Stimulated activated CD8-positive, alpha-beta memory T cell treated with anti-CD3 and anti-CD28 coated beads, Interleukin-15, amount 100 ng/mL, for 24 hours (primary cell): ENCODE measurements around the gene GRP.
"Not testable (repeated sequence)": the region's sequence is repeated elsewhere in the genome, so short reads cannot be mapped to it uniquely, and the experiment has no call there.

ENCODE experiments used
- DNase-seq: peaks from one replicate; pipeline ENCODE4 v3.0.0-alpha.2; 2020; ENCODE audit warnings: low read depth

GRP gene

DNA sequence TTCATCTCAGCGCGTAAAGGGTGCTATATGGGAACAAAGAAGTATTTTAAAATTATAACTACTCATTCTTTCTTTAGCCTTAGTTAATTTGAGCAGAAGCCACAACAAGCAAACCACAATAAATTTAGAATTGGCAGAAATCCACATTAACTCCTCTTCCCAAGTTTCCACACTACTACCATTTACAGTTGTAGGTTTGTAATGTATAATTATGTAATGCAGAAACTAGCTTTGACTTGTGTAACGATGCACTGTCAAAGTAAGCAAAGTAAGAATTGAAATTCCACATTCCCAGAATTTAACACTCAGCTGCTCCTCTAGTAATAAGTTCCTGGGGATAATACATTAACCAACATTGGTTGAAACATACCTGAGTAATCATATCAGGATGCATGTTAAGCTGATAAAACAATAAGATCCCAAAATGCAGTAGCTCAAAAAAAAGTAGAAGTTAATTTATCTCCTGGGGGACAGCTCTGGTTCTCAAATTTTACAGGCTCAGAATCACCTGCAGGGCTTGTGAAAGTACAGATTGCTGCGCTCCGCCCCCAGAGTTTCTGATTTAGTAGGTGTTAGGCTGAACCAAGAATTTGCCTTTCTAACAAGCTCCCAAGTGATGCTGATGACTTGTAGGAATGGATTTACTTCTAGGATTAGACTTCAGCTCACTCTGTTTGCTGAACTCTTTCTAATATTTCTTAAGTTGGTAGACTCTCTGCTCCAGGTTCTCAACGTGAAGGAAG is 9.9 kb downstream of the GRP start:
- no peak for DNase-seq

DNA sequence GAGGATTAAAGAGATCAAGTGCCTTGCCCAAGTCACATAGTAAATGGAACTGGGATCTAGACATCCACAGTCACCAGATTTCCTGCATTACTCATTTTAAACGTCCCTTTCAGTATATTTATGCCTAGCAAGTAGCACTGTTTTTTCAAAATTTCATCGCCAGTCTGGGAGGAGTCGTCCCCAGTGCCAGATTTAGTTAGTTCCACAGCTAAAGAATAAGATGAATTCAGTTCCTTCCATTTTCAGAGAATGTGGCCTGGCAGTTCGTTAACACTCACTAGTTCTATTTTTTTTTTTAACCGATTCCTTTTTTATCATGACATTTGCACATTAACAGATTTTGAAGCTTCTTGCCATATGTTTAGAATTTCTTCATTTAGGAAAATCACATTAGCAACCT is 11.2 kb downstream of the GRP start:
- no peak for DNase-seq

DNA sequence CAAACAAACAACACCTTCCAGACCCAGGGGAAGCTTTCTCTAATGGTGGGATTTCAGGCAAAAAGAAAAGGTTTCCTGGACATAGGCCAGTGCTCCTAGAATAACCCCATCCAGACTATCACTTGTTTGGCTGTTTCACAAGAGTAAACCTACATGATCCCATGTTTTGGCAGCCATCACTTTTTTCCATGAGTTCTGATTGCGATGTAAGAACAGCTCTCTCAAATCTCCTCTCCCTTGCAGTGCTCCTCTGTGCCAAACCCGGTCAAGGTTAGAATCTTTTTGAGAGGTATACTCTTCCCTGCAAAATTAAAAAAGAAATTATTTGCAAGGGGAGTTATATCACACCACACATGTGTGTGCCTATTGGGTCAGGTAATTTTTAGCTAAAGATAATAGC is 11.9 kb downstream of the GRP start:
- DNase-seq: no peak

DNA sequence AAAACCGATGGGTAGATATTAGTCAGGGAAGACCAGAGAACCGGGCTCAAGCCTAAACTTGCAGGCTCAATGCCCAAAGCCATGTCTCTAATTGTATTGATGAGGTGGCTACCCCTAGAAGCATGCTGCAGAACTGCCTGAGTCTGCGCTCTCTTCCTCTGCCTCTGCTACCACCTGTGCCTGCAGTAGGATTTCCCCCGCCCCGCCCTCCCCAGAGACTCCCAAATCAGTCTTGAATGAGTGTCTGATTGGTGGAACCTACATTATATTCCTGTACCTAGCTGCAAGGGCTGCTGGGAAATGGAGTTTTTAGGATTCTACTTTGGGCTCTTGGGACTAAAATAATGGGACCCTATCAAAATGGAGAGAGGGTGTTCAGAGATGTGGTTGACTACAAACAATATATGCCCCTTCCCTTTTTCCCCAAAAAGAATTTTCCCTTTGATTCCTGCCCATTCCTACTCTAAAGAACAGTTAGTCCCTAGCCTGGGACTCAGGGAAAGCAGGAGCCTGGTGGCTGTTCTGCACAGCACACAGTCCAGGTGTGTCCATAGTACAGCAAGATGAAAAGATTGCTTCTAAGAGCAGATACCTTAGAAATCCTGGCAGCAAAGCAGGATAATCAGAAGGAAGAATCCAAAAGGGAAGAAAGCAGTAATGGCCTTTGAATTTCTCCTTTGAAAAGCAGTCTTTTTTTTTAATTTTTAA is 12.5 kb downstream of the GRP start:
- DNase-seq: no peak

DNA sequence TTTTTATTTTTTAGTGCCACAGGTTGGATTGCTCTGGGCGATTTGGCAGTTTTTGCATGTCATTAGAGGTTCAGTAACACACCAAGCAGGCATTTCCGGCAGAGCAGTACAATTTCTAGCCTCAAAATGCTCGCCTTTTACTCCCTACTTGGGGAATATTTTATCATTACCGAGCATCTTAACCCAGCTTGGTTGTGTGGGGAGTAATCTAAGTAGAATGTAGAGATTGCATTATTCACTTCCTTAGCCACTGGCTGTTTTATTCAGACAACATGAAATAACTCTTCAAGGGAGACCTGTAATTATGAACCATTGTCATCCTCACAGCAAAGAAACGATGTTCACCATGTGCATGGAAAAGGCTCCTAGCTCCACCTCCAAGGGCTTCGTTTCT is 13.1 kb downstream of the GRP start:
- DNase-seq: no peak

DNA sequence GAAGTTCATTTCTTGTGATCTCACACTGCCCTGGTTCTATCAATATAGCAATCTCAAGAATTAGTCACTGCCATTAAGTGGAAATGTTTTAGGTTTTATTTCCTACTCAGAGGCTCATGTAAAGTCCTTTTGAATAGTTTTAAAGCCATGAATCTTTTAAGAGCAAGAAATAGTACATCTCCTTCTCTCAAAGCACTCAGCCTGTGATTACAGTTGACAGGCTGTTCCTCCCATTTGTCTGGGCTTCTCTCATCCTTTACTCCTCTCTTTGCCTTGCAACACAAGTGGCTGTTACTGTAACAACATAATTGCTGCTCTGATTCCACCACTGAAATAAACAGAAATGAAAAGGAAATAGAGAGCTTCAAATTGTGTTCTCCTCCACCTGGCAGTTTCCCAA is 18.4 kb downstream of the GRP start:
- no peak for DNase-seq

DNA sequence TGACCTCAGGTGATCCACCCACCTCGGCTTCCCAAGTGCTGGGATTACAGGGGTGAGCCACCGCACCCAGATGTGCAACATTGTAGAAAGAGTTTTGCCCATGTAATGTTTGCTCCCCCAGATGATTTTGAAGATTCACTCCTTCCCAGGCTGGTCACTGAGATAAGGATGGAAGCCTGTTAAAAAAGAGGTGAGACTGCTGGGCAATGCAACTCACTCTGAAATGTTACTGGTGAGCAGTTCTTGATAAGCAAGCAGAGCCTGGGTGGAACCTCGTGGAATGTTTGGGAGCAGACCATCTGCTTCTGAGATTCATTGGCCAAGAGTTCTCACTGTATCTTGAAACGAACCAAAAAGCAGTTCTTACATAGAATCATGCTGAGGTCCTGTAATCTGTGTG is 19.7 kb downstream of the GRP start:
- DNase-seq: no peak

DNA sequence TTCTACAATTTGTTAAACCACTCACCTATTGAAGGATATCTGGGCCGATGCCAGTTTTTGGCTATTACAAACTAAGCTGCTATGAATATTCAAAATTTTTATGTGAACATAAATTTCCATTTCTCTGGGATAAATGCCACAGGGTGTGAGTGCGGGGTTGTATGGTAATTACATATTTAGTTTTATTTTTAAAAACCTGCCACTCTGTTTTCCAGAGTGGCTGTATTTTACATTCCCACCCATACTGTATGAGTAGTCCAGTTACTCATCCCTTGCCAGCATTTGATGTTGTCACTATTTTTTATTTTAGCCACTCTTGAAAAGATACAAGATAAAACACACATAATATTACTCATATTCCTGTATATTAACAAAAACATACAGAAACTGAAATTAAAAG is 22.9 kb downstream of the GRP start:
- no peak for DNase-seq

DNA sequence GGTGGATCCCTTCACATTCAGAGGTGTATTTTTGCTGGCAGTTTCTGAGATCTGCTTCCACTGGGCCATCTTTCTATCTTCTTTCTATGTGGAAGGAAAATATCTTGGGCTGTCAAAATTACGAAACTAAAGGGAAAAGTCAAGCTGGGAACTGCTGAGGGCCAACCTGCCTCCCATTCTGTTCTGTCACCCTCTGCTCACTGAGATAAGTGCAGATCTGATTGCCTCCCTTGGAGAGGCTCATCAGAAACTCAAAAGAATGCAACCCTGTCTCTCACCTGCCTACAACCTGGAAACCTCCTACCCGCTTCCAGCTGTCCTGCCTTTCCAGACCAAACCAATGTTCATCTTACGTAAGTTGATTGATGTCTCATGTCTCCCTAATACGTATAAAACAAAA is 26.8 kb downstream of the GRP start:
- DNase-seq: no peak

DNA sequence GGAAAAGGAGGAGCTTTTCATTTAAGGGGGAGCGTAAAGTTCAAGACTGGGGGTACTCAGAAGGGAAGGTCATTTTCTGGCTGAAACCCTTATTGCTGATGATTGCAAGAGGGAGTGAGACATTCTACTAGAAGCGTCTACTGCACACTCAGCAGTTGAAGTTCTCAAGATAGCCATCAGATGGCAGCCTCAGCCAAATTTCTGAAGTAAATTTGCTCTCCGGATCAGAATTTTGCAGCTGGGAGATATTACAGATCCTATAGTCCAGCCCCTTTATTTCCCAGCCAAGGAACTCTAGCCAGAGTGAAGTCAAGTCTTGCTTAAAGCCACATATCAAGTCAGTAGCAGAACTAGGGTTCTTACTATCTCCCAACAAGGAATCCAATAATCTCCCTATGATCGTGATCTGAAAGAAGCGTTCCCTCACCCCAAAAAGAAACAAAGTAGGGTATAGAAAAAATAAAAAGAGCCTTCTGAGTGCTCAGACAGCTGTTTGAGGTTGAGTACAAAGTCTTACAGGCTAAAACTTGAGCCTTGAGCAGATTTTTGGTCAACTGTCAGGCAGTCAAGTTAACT is 29.3 kb downstream of the GRP start:
- no peak for DNase-seq

DNA sequence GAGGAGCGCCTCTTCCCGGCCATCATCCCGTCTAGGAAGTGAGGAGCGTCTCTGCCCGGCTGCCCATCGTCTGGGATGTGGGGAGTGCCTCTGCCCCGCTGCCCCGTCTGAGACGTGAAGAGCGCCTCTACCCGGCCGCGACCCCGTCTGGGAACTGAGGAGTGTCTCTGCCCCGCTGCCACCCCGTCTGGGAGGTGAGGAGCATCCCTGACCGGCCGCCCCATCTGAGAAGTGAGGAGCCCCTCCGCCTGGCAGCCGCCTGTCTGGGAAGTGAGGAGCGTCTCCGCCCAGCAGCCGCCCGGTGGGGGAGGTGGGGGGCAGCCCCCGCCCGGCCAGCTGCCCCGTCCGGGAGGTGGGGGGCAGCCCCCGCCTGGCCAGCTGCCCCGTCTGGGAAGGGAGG is 35.5 kb downstream of the GRP start:
- not testable (repeated sequence) for DNase-seq

DNA sequence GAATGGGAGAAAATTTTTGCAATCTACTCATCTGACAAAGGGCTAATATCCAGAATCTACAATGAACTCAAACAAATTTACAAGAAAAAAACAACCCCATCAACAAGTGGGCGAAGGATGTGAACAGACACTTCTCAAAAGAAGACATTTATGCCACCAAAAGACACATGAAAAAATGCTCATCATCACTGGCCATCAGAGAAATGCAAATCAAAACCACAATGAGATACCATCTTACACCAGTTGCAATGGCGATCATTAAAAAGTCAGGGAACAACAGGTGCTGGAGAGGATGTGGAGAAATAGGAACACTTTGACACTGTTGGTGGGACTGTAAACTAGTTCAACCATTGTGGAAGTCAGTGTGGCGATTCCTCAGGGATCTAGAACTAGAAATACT is 41.9 kb downstream of the GRP start:
- DNase-seq: not testable (repeated sequence)

DNA sequence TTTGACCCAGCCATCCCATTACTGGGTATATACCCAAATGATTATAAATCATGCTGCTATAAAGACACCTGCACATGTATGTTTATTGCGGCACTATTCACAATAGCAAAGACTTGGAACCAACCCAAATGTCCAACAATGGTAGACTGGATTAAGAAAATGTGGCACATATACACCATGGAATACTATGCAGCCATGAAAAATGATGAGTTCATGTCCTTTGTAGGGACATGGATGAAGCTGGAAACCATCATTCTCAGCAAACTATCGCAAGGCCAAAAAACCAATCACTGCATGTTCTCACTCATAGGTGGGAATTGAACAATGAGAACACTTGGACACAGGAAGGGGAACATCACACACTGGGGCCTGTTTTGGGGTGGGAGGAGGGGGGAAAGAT is 42.3 kb downstream of the GRP start:
- DNase-seq: not testable (repeated sequence)

DNA sequence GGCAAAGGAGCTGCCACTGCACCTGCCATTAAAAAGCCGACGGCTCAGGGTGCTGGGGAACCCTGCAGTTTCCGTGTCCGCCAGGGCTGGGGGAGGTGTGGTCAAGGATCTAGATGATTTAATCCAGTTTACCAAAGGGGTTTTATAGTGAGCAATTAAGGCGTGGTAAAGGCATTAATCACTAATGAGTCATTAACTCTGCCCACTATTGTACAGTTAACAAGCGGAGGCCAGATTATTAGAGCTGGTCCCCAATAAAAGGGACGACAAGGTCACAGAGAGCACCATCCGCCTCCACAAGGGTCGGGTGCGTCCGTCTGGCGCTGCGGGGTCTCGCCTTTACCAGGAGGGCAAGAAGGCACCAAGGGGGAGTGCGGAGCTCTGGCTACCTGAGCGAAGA is 43.7 kb downstream of the GRP start:
- no peak for DNase-seq

DNA sequence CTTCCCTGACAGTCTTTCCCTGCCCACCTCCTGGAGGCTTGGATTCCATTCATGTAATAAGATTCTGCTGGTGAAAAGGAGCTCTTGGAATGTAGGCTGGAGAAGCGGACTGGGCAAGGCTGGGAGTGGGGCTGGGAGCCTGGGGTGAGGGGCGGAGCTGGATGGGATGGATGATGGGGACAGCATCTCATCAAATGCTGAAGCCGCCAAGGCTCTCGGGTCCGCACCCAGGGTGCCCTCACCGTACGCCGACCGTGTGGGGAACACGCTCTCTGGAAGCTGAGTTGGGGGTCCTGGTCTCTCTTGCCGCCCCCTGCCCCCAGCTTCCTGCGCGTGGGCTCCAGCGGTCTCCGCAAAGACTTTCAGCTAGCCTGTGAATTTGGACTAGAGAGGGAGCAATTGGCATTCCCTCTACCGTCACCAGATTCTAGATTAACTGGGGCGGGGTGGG is 44.2 kb downstream of the GRP start:
- DNase-seq: no peak

DNA sequence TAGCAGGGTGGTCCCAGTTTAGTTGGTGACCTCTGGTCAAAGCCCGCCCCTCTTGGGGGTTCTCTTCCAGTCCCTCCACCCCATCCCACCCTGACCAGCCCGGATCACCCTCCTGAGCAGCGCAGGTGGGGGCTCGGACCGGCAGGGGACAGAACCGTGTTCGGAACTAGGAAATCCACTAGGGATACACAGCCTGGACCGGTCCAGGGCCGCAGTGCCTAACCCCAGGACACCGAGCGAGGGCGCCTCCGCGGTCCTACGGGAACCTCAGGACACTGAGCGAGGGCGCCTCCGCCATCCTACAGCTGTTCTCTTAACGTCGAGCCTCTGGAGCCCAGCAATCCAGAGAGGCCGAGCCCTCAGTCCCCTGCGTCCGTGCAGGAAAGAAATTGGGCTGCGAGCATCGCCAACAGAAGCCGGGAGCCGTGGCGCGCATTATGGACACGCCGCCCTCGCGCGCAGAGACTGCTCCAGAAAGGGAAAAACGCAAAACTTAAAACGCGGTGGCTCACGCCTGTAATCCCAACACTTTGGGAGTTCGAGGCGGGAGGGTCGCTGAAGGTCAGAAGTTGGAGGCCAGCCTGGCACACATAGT is 44.8 kb downstream of the GRP start:
- no peak for DNase-seq

DNA sequence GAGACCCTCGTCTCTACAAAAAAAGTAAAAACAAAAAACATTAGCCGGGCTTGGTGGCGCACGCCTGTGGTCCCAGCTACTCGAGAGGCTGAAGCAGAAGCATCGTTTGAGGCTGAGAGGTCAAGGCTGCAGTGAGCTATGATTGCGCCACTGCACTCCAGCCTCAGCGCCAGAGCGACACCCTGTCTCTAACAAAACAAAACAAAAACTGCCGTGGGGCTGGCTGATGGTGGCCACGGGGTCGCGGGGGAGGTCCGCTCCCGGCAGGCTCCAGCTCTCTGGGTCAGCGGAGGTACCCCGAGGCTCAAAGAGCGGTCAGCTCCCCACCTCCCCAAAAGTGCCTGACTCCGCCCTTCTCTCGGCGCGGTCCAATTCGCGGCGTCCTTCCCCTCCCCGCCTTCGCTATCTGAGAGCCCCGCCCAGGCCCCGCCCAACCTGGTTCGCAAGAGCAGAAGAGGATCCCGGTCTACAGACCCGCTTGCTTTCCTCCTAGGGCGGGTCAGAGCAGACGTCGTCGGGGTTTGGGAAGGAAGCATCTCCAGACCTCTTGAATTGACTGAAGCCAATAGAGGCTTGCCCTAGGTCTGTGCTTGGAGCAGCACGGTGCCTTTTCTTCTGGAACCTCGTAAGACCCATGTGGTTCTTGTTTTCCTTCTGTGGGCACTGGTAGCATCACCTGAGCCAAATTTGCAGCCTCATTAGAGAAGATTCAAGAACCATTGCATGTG is 45.5 kb downstream of the GRP start:
- no peak for DNase-seq

DNA sequence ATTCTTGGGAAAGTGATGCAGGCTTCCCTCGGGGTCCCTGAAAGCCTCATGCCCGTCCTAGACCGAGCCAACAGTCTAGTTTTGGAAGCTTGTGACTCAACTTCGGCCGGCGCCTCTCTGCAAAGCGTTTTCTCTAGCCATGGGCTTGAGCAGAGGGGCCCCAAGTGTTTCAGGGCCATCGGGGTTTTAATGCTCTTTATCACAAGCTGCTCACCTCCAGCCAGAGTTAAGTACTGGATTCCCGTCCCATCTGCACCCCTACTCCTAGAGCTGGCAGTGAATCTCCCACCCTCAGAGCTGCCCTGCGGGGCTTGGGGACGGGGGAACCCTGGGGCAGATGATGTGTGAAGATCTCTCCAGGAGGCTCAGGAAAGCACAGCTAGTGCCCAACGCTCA is 46.0 kb downstream of the GRP start:
- DNase-seq: no peak

DNA sequence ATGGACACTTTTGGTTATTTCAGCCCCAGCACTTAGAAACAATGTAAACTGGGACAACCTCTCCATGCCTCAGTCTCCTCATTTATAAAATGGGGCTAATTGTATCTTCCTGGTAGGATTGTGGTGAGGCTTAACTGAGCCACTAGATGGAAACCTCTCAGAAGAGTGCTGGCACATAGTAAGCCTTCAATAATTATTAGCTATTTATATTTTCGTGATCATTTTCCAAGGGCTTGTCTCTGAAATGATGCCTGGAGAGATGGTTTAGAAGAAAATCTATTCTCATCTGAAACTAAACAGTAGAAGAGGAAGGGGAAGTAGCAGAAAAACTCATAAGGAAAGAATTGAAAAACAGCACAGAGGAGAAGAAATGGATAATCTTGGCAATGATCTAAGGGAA is 46.5 kb downstream of the GRP start:
- no peak for DNase-seq

DNA sequence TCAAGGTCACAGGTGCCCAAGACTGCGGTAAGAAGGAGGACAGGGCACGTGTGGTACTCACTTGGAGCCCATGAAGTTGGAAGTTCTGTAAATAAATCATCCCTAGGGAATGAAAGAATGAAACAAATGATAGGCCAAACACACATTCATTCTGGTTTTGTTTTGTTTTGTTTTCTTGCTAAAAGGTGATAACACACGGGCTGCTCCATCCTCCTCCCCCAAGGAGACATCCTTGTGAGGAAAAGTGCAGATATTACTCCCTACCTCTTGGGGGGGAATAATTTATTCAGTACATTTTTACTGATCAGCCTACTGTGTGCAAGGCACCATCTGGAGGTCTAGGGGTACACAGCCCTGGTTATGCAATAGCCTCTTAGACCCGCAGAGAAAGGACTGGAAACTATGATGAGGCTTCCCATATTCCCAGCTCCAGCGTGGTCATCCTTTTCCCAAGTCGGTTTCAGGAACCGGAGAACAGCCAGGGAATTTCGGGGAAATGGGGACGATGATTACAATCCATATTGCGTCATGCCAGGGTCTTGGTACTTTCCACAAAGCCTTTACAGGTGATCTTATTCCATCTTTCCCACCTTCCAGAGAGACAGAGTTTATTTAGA is 47.0 kb downstream of the GRP start:
- no peak for DNase-seq

DNA sequence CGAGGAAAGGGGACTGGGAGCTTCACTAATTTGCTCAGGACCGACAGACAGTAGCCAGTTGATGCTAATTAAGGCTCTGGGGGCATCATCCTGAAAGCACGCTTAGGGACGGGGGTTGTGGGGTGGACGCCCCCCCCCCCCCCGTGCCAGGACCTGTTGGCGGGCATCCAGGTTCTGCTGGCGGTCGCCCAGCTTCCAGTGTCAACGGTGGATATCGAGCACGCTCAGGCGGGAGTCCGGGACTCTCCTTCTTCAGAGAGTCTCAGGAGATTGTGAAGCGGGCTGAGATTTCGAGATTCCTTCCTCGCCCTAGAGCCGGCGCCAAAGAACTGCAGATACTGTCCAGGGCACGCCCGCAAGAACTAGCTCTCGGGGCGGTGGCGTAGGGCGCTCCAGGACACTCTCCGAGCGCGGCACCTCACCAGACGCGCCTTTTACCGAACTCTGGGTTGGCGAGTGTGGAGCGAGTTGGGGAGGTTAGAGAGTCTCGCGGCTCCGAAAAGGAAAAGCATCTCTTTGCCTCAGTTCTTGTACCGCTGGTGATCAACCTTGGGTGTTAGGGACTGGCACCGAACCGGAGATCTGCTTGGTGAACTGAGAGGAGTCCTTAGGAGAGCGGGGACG is 47.7 kb downstream of the GRP start:
- no peak for DNase-seq
